ENCODE measurements around the gene MYO18B. TPM values are rescaled to one million over a fixed set of nuclear protein-coding genes. Genes with fewer than 3 reads are reported as not detected.

The MYO18B gene
- total RNA-seq, 1 donor from 2014 or later, result not detected

DNA sequence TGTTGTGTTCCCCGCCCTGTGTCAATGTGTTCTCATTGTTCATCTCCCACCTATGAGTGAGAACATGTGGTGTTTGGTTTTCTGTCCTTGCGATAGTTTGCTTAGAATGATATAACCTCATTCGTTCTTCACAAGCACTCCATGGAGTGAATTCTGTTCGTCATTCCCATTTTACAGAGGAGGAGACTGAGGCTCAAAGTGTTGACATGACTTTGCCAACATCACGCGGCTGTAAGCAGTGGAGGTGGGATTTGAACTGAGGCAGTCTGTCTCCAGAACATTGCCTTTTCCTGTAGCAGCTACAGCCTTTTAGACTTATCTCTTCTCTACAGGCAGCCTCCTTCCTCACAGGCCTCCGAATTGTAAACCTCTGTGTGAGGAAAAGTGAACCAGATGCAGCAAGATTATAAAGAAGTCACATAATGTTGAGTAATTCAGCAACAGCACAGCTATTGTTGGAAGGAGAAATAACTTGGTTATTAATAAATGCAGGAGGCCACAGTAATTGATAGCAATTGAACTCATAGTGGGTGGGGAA lies 74.6 kb downstream of the MYO18B start:
- Histone ChIP-seq H3K27ac (no peak overlapping the region), H3K4me1 (no peaks in the 10 kb centered on the region), H3K9me3 (no peaks in the 10 kb centered on the region), H3K27me3 (ENCODE audit: low read depth) (peaks cover 15% of the 10 kb centered on the region), H3K4me3 (no peak overlapping the region), H3K36me3 (no peaks in the 10 kb centered on the region)
- ATAC-seq (no peak), DNase-seq (no peak)
- intact Hi-C loops (cut with DNase I), result no loop called here
- TF ChIP-seq, protein P1, sequence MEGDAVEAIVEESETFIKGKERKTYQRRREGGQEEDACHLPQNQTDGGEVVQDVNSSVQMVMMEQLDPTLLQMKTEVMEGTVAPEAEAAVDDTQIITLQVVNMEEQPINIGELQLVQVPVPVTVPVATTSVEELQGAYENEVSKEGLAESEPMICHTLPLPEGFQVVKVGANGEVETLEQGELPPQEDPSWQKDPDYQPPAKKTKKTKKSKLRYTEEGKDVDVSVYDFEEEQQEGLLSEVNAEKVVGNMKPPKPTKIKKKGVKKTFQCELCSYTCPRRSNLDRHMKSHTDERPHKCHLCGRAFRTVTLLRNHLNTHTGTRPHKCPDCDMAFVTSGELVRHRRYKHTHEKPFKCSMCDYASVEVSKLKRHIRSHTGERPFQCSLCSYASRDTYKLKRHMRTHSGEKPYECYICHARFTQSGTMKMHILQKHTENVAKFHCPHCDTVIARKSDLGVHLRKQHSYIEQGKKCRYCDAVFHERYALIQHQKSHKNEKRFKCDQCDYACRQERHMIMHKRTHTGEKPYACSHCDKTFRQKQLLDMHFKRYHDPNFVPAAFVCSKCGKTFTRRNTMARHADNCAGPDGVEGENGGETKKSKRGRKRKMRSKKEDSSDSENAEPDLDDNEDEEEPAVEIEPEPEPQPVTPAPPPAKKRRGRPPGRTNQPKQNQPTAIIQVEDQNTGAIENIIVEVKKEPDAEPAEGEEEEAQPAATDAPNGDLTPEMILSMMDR (IDR thresholded peaks at IDR 0.05), result no peak

DNA sequence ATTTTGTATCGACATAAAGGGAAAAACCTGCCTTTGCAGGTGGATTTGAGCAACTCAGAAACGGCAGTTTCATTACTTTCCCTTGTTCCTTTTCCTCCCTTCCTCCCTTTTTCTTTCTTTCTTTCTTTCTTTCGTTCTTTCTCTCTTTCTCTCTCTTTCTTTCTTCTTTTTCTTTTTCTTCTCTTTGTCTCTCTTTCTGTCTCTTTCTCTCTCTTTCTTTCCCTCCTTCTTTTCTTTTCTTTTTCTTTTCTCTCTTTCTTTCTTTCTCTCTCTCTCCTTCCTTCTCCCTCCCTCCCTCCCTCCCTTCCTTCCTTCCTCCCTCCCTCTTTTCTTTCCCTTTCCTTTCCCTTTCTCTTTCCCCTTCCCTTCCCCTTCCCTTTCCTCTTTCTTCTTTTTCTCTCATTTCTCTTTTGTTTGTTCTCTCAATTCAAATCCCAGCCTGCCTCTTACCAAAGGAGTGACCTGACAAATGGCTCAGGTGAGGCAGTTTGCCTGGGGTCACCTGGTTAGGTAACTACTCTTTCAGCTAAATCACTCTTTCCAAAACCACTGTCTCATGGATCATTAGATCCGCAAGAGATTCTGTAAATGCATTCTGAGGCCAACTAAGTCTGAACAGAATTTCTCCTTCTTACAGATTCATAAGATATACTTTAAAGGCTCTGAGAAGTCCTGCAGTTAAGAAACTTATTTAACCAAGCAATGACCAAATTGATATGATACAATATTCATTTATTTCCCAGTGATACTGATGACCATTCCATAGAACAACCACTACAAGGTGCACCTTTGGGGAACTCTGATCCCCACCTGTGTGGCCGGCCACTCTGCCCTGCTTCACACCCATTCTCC lies 75.3 kb downstream of the MYO18B start:
- Histone ChIP-seq H3K4me3 (no peak overlapping the region), H3K4me1 (no peaks in the 10 kb centered on the region), H3K36me3 (no peaks in the 10 kb centered on the region), H3K9me3 (no peaks in the 10 kb centered on the region), H3K27ac (no peak overlapping the region), H3K27me3 (ENCODE audit: low read depth) (peaks cover 15% of the 10 kb centered on the region)
- intact Hi-C loops (cut with DNase I), result no loop called here
- no peak for DNase-seq
- TF ChIP-seq, protein P1 (IDR thresholded peaks at IDR 0.05), result no peak
- no peak for ATAC-seq

DNA sequence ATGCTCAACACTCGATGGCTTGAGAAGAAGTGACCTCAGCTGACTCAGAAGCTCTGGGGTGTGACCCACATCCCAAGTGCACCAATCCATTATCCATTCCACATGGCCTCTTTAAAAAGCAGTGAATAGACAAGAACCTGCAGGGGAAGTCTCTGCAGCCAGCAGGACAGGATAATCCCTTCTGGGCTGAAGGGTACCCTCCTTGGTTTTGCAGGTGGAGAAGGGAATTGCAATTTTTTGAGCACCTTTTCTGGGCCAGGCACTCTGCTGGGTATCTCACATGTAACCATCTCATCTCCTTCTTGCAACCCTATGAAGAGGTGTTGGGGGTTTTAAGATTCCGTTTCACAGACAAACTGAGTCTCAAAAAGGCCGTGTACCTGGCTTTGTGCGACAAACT lies 76.6 kb downstream of the MYO18B start:
- intact Hi-C loops (cut with DNase I), result no loop called here
- DNase-seq (no peak), ATAC-seq (no peak)
- Histone ChIP-seq H3K36me3 (no peaks in the 10 kb centered on the region), H3K27me3 (ENCODE audit: low read depth) (peaks cover 15% of the 10 kb centered on the region), H3K4me1 (no peaks in the 10 kb centered on the region), H3K27ac (no peak overlapping the region), H3K9me3 (no peaks in the 10 kb centered on the region), H3K4me3 (no peak overlapping the region)
- TF ChIP-seq, protein P1 (IDR thresholded peaks at IDR 0.05), result no peak

DNA sequence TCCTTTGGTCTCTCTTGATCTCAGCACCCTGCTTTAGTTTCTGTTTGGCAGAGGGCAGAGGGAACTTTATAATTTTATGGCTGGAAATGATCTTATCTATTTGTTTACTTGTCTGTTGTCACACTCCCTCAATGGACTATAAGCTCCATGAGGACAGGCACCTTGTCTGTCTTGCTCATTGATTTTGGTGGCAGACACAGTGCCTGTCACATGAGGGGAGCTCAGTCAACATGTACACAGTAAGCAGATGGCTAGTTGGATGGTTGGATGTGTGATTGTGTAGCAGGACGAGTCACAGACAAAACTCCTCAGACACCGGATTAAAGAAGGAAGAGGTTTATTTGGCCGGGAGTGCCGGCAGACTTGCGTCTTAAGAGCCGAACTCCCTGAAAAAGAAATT lies 80.4 kb downstream of the MYO18B start:
- TF ChIP-seq, protein P1 (IDR thresholded peaks at IDR 0.05), result no peak
- intact Hi-C loops (cut with DNase I), result no loop called here
- H3K27me3 ChIP-seq (ENCODE audit: low read depth), result peaks cover 14% of the 10 kb centered on the region

DNA sequence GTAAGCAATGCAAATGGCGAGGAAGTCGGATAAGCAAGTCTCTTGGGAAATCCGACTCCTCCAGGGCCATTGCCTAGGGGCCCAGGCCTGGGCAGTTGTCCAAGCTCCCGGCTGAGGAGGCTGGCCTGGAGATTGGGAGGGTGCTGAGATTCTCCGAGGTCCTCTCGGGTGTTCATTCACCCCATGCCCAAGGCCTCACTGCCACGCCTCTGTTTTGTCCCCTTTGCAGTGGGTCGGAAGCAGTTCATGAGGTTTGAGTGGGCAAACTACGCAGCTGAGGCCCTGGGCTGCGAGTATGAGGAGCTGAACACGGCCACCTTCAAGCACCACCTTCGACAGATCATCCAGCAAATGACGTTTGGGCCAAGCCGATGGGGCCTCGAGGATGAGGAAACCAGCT lies 81.3 kb downstream of the MYO18B start:
- peaks cover 14% of the 10 kb centered on the region for H3K27me3 ChIP-seq (ENCODE audit: low read depth)
- H3K9me3 ChIP-seq, result no peaks in the 10 kb centered on the region
- no peak for ATAC-seq
- H3K4me3 ChIP-seq, result no peak overlapping the region
- no peak for DNase-seq
- H3K4me1 ChIP-seq, result no peaks in the 10 kb centered on the region
- TF ChIP-seq, protein P1 (IDR thresholded peaks at IDR 0.05), result no peak
- no peaks in the 10 kb centered on the region for H3K36me3 ChIP-seq
- intact Hi-C loops (cut with DNase I), result no loop called here
- no peak overlapping the region for H3K27ac ChIP-seq

More for the DNA sequence above, 80.4 kb downstream of the MYO18B start:
- ATAC-seq (no peak), DNase-seq (no peak)
- no peaks in the 10 kb centered on the region for H3K4me1 ChIP-seq
- no peaks in the 10 kb centered on the region for H3K36me3 ChIP-seq
- no peak overlapping the region for H3K27ac ChIP-seq
- no peaks in the 10 kb centered on the region for H3K9me3 ChIP-seq
- H3K4me3 ChIP-seq, result no peak overlapping the region

All from lower lobe of right lung (tissue), 2 donors.